ELF-1 (cell line): ENCODE data around the gene OR2V2.
"Not testable (repeated sequence)": the region's sequence is repeated elsewhere in the genome, so short reads cannot be mapped to it uniquely, and the experiment has no call there.

ENCODE experiments used
- DNase-seq: peaks from one replicate; pipeline ENCODE4 v3.0.0-alpha.2; 2016; ENCODE audit warnings: low read depth, low spot score

OR2V2 gene

GRCh38 chr5:181169459-181170236, 22.3 kb downstream of the OR2V2 start:
- peak; percentile 93 for DNase-seq

GRCh38 chr5:181170237-181170825, 22.9 kb downstream of the OR2V2 start:
- peak; percentile 61 for DNase-seq

- DNase-seq = no peak
Observed at GRCh38 chr5:181170996-181171395, 23.6 kb downstream of the OR2V2 start.

- no peak for DNase-seq
Observed at GRCh38 chr5:181171782-181172181, 24.4 kb downstream of the OR2V2 start.

- no peak for DNase-seq
Observed at GRCh38 chr5:181173027-181173419, 25.6 kb downstream of the OR2V2 start.

- DNase-seq = peak; percentile 96
Observed at GRCh38 chr5:181173420-181174342, 26.3 kb downstream of the OR2V2 start.

GRCh38 chr5:181176254-181176952, 29.0 kb downstream of the OR2V2 start:
- no peak for DNase-seq

- not testable (repeated sequence) for DNase-seq
Observed at GRCh38 chr5:181177559-181177958, 30.2 kb downstream of the OR2V2 start.

GRCh38 chr5:181181650-181182565, 34.5 kb downstream of the OR2V2 start:
- peak; percentile 87 for DNase-seq

- DNase-seq = no peak
Observed at GRCh38 chr5:181182651-181183050, 35.3 kb downstream of the OR2V2 start.

GRCh38 chr5:181184845-181185216, 37.4 kb downstream of the OR2V2 start:
- peak; percentile 67 for DNase-seq

- DNase-seq = no peak
Observed at GRCh38 chr5:181185560-181185959, 38.2 kb downstream of the OR2V2 start.

GRCh38 chr5:181186022-181186421, 38.6 kb downstream of the OR2V2 start:
- DNase-seq = no peak

- DNase-seq = no peak
Observed at GRCh38 chr5:181186986-181187499, 39.7 kb downstream of the OR2V2 start.

- peak; percentile 95 for DNase-seq
Observed at GRCh38 chr5:181187500-181188213, 40.3 kb downstream of the OR2V2 start.

- peak; percentile 94 for DNase-seq
Observed at GRCh38 chr5:181188700-181189362, 41.4 kb downstream of the OR2V2 start.

GRCh38 chr5:181189363-181189961, 42.1 kb downstream of the OR2V2 start:
- DNase-seq = no peak

- no peak for DNase-seq
Observed at GRCh38 chr5:181189962-181190710, 42.8 kb downstream of the OR2V2 start.
